BE2C (cell line): ENCODE measurements around the gene ARHGEF37.

ENCODE experiments used
- DNase-seq: peaks from one replicate; pipeline ENCODE4 v3.0.0-alpha.2; 2020
- H3K27me3 ChIP-seq: fragments of 250-450 bp; sonication (Bioruptor Pico); 2 replicates; pipeline ENCODE4 v1.5.1; 2020; ENCODE audit warnings: mild to moderate bottlenecking
- H3K36me3 ChIP-seq: fragments of 250-450 bp; sonication (Bioruptor Pico); 2 replicates; pipeline ENCODE4 v1.5.1; 2020; ENCODE audit warnings: mild to moderate bottlenecking
- H3K4me1 ChIP-seq: fragments of 250-450 bp; sonication (Bioruptor Pico); 2 replicates; pipeline ENCODE4 v1.5.1; 2020
- H3K4me3 ChIP-seq: 2 replicates; pipeline ENCODE4 v1.5.1; 2011; ENCODE audit warnings: low read depth, low read length
- H3K9me3 ChIP-seq: fragments of 250-450 bp; sonication (Bioruptor Pico); 2 replicates; pipeline ENCODE4 v1.5.1; 2020
- CTCF ChIP-seq: IDR thresholded peaks from 2 replicates; pipeline ENCODE4 v1.5.1; 2012; ENCODE audit warnings: mild to moderate bottlenecking, low read depth, low read length

The ARHGEF37 gene

DNA sequence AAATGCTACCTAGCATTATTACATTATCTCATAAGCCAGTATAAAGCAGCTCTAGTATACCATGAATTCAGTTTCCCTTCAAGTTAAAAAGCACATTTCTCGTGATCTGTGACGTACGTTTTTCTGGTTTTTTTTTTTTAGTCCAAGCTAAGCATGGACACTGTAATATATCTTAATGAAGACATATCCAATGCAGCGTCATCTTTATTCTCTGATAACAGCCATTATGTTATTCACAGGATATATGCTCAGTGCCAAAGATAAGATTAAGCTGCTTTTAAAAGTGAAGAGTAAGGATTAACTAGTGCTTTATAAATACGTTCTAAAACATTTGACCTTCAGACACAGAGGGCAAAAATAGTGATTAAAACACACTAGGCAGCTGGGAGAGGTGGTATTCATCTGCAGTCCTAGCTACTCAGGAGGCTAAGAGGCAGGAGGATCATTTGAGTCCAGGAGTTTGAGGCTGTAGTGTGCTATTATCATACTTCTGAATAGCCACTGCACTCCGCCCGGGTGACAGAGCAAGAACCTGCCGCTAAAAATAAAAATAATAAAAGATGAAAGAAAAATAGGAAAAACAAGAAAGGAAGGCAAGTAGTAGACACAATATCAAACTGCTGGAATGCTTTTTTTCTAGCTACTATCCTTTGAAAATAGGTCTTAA lies 37.8 kb upstream of the ARHGEF37 start:
- Histone ChIP-seq H3K9me3 (no peaks in the 10 kb centered on the region), H3K4me3 (no peak overlapping the region), H3K27me3 (no peaks in the 10 kb centered on the region), H3K36me3 (peaks cover 69% of the 10 kb centered on the region), H3K4me1 (peaks cover 13% of the 10 kb centered on the region)
- no peak for TF ChIP-seq CTCF
- DNase-seq: no peak

DNA sequence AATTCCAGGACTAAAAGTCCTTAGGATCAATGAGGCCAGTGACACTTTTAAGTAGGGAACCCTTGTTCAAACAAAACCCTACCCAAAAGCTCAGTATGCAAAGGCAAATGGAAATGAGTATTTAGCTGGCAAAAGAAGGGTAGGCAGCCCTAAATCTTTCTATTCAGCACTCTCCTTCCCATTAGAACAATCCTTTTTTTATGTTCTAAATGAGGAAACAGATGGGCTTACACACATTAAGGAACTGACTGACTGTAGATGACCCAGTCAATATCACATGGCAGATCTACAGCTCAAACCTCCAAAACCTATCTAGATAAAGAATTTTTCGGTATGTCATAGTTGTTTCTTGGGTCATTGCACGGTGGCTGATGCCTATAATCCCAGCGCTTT lies 37.3 kb upstream of the ARHGEF37 start:
- Histone ChIP-seq H3K27me3 (no peaks in the 10 kb centered on the region), H3K9me3 (no peaks in the 10 kb centered on the region), H3K4me1 (peaks cover 13% of the 10 kb centered on the region), H3K4me3 (no peak overlapping the region), H3K36me3 (peaks cover 73% of the 10 kb centered on the region)
- DNase-seq: no peak
- TF ChIP-seq CTCF: no peak

- Histone ChIP-seq H3K27me3 (no peaks in the 10 kb centered on the region), H3K4me1 (peaks cover 10% of the 10 kb centered on the region), H3K9me3 (no peaks in the 10 kb centered on the region), H3K4me3 (no peak overlapping the region), H3K36me3 (peaks cover 81% of the 10 kb centered on the region)
- no peak for DNase-seq
- TF ChIP-seq CTCF: no peak
Observed at GRCh38 chr5:149545327-149545726, 36.0 kb upstream of the ARHGEF37 start.

DNA sequence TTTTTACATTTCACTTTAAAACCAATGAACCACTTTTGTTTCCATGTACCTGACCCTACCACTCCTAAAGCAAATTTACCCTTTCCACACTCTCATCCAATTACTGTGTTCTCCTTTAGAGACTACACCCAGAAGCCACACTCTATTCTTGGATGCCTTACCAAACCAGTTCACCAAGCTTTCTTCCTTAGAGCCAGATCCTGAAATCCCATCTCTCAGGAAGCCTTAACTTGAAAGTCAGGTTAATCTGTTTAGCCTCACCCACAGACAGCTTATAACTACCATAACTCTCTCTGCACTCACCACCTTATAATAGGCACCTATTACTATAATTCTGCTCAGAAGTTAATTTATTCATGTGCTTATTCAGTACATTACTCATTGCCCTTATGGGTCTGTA lies 34.3 kb upstream of the ARHGEF37 start:
- H3K4me3 ChIP-seq: no peak overlapping the region
- H3K9me3 ChIP-seq: no peaks in the 10 kb centered on the region
- TF ChIP-seq CTCF: no peak
- peaks cover 10% of the 10 kb centered on the region for H3K4me1 ChIP-seq
- no peaks in the 10 kb centered on the region for H3K27me3 ChIP-seq
- H3K36me3 ChIP-seq: peaks cover 74% of the 10 kb centered on the region
- no peak for DNase-seq

GRCh38 chr5:149549461-149550267 lies 31.6 kb upstream of the ARHGEF37 start:
- Histone ChIP-seq H3K4me3 (peak overlapping the region; percentile 96), H3K4me1 (no peaks in the 10 kb centered on the region), H3K36me3 (peaks cover 58% of the 10 kb centered on the region), H3K27me3 (no peaks in the 10 kb centered on the region), H3K9me3 (no peaks in the 10 kb centered on the region)
- TF ChIP-seq CTCF: no peak
- peak; percentile 40 for DNase-seq

- no peak for TF ChIP-seq CTCF
- Histone ChIP-seq H3K4me1 (no peaks in the 10 kb centered on the region), H3K4me3 (peak overlapping the region; percentile 96), H3K9me3 (no peaks in the 10 kb centered on the region), H3K27me3 (no peaks in the 10 kb centered on the region), H3K36me3 (peaks cover 52% of the 10 kb centered on the region)
- no peak for DNase-seq
Observed at GRCh38 chr5:149550268-149550583, 31.1 kb upstream of the ARHGEF37 start.
